Tibial nerve (tissue), 4 donors: ENCODE data around the gene TRPV5. TPM values are rescaled to one million over a fixed set of nuclear protein-coding genes. Genes with fewer than 3 reads are reported as not detected.

Experiments
- DNase-seq, 2 donors: peaks; one replicate each; pipeline ENCODE4 v3.0.0-alpha.2; 2019; ENCODE audit warnings: low spot score in 2 of 2
- H3K27ac ChIP-seq, 4 donors: fragments of 200-600 bp; sonication (generic) in 3 of 4; one replicate each; pipeline ENCODE4 v1.5.1; 2017 to 2019; ENCODE audit warnings: mild to moderate bottlenecking in 1 of 4
- H3K27me3 ChIP-seq, 2 donors: fragments of 200-600 bp; sonication (generic) in 1 of 2; one replicate each; pipeline versions ENCODE4 v1.5.1 to v1.6.0; 2017 to 2019
- H3K36me3 ChIP-seq, 3 donors: fragments of 200-600 bp; sonication (generic); one replicate each; pipeline ENCODE4 v1.5.1; 2018 to 2019
- H3K4me1 ChIP-seq, 4 donors: fragments of 200-600 bp; sonication (generic) in 3 of 4; one replicate each; pipeline ENCODE4 v1.5.1; 2017 to 2019
- H3K4me3 ChIP-seq, 4 donors: fragments of 200-600 bp; sonication (generic) in 3 of 4; one replicate each; pipeline ENCODE4 v1.5.1; 2017 to 2019; ENCODE audit warnings: mild to moderate bottlenecking in 1 of 4, moderate library complexity in 1 of 4
- H3K9me3 ChIP-seq, 4 donors: fragments of 200-600 bp; sonication (generic) in 3 of 4; one replicate each; pipeline ENCODE4 v1.5.1; 2017 to 2019
- EP300 ChIP-seq, 2 donors: sonication (generic); formaldehyde crosslinking; IDR thresholded peaks; one replicate each; pipeline ENCODE4 v1.6.1; 2017; ENCODE audit warnings: antibody characterized with exemption in 2 of 2, mild to moderate bottlenecking in 1 of 2
- POLR2A ChIP-seq, 2 donors: fragments of 450-650 bp; IDR thresholded peaks; one replicate each; pipeline ENCODE4 v1.6.1; 2017; ENCODE audit warnings: antibody characterized with exemption in 2 of 2, mild to moderate bottlenecking in 2 of 2, moderate library complexity in 2 of 2
- WGBS, 2 donors: methylation state at CpG; one replicate each; pipeline ENCODE4 v1.1.5; 2018; 5-methylcytosine and 5-hydroxymethylcytosine counted together
- total RNA-seq, 4 donors: library from RNA; depleted of rRNA; stranded (reverse); fragments of >200 nt; gene quantifications; one replicate each; pipeline ENCODE4 v1.1.0, GENCODE V29; 2016
- TF ChIP-seq, protein P1 (sequence below), 5 experiments: fragments of 200-600 bp in 3 of 5; fragments of 450-650 bp in 2 of 5; sonication (generic) in 3 of 5; IDR thresholded peaks; one replicate each; pipeline ENCODE4 v1.5.1; 2016 to 2019; ENCODE audit warnings: antibody characterized with exemption in 5 of 5, mild to moderate bottlenecking in 3 of 5, moderate library complexity in 2 of 5

The TRPV5 gene
- total RNA-seq, 4 donors from 2014 or later: 0.20 to 0.21 TPM; not detected in 2

- WGBS, 2 donors: 82 to 83% methylated on average over 3 of the region's 3 CpGs
- Histone ChIP-seq H3K4me3 (no peak overlapping the region), H3K27ac (no peak overlapping the region), H3K36me3 (no peaks in the 10 kb centered on the region), H3K4me1 (no peaks in the 10 kb centered on the region), H3K27me3 (no peaks in the 10 kb centered on the region), H3K9me3 (no peaks in the 10 kb centered on the region)
- no peak for TF ChIP-seq EP300 (IDR thresholded peaks at IDR 0.05)
- no peak for TF ChIP-seq POLR2A (IDR thresholded peaks at IDR 0.05)
- TF ChIP-seq, protein P1, sequence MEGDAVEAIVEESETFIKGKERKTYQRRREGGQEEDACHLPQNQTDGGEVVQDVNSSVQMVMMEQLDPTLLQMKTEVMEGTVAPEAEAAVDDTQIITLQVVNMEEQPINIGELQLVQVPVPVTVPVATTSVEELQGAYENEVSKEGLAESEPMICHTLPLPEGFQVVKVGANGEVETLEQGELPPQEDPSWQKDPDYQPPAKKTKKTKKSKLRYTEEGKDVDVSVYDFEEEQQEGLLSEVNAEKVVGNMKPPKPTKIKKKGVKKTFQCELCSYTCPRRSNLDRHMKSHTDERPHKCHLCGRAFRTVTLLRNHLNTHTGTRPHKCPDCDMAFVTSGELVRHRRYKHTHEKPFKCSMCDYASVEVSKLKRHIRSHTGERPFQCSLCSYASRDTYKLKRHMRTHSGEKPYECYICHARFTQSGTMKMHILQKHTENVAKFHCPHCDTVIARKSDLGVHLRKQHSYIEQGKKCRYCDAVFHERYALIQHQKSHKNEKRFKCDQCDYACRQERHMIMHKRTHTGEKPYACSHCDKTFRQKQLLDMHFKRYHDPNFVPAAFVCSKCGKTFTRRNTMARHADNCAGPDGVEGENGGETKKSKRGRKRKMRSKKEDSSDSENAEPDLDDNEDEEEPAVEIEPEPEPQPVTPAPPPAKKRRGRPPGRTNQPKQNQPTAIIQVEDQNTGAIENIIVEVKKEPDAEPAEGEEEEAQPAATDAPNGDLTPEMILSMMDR (IDR thresholded peaks at IDR 0.05): no peak
- no peak for DNase-seq
Observed at GRCh38 chr7:142917447-142917846, 16.1 kb downstream of the TRPV5 start.

- no peak for DNase-seq
- 34 to 39% methylated on average over 2 of the region's 2 CpGs for WGBS, 2 donors
- no peak for TF ChIP-seq EP300 (IDR thresholded peaks at IDR 0.05)
- TF ChIP-seq, protein P1 (IDR thresholded peaks at IDR 0.05): no peak
- no peak for TF ChIP-seq POLR2A (IDR thresholded peaks at IDR 0.05)
Observed at GRCh38 chr7:142916508-142916907, 17.0 kb downstream of the TRPV5 start.

DNA sequence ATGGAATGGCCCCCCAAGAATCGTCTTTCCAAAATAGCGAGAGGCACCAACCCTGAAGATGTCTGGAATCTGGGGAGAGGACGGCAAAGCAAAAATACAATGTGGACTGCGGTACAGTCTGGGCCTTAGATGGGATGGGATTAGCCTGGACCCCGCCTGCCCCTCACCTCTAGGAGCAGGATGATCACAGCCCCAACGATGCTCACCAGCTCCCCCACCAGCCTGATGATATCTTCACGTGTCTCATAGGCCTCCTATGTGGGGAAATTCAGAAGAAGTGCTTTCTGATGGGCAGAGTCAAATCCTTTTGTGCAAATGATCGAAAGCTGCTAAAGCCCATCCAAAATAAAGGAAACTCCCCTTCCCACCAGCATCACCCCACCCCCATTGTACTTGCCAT lies 18.2 kb downstream of the TRPV5 start:
- DNase-seq: no peak
- Histone ChIP-seq H3K36me3 (no peaks in the 10 kb centered on the region), H3K9me3 (no peaks in the 10 kb centered on the region), H3K27me3 (no peaks in the 10 kb centered on the region), H3K4me3 (no peak overlapping the region), H3K27ac (no peak overlapping the region), H3K4me1 (no peaks in the 10 kb centered on the region)
- TF ChIP-seq POLR2A (IDR thresholded peaks at IDR 0.05) (no peak), EP300 (IDR thresholded peaks at IDR 0.05) (no peak)
- TF ChIP-seq, protein P1 (IDR thresholded peaks at IDR 0.05): no peak
- 85 to 87% methylated on average over 8 of the region's 8 CpGs for WGBS, 2 donors

More at GRCh38 chr7:142916508-142916907, 17.0 kb downstream of the TRPV5 start:
- no peaks in the 10 kb centered on the region for H3K27me3 ChIP-seq
- H3K4me1 ChIP-seq: no peaks in the 10 kb centered on the region
- H3K9me3 ChIP-seq: no peaks in the 10 kb centered on the region
- no peaks in the 10 kb centered on the region for H3K36me3 ChIP-seq
- H3K27ac ChIP-seq: no peak overlapping the region
- no peak overlapping the region for H3K4me3 ChIP-seq

- no peaks in the 10 kb centered on the region for H3K4me1 ChIP-seq
- WGBS, 2 donors: 43 to 52% methylated on average over 1 of the region's 1 CpG
- no peaks in the 10 kb centered on the region for H3K36me3 ChIP-seq
- TF ChIP-seq EP300 (IDR thresholded peaks at IDR 0.05) (no peak), POLR2A (IDR thresholded peaks at IDR 0.05) (no peak)
- TF ChIP-seq, protein P1 (IDR thresholded peaks at IDR 0.05): no peak
- no peak overlapping the region for H3K4me3 ChIP-seq
- no peaks in the 10 kb centered on the region for H3K27me3 ChIP-seq
- no peak overlapping the region for H3K27ac ChIP-seq
- no peaks in the 10 kb centered on the region for H3K9me3 ChIP-seq
- DNase-seq: no peak
Observed at GRCh38 chr7:142914121-142914520, 19.4 kb downstream of the TRPV5 start.

- TF ChIP-seq POLR2A (IDR thresholded peaks at IDR 0.05) (no peak), EP300 (IDR thresholded peaks at IDR 0.05) (no peak)
- TF ChIP-seq, protein P1 (IDR thresholded peaks at IDR 0.05): no peak
- no peak for DNase-seq
- no peak overlapping the region for H3K27ac ChIP-seq
- no peaks in the 10 kb centered on the region for H3K4me1 ChIP-seq
- no peak overlapping the region for H3K4me3 ChIP-seq
- 73 to 80% methylated on average over 2 of the region's 2 CpGs for WGBS, 2 donors
- H3K27me3 ChIP-seq: no peaks in the 10 kb centered on the region
- H3K9me3 ChIP-seq: no peaks in the 10 kb centered on the region
- no peaks in the 10 kb centered on the region for H3K36me3 ChIP-seq
Observed at GRCh38 chr7:142913566-142913965, 20.0 kb downstream of the TRPV5 start.
